SK-N-SH (cell line): ENCODE measurements around the gene PRKCA. TPM values are rescaled to one million over a fixed set of nuclear protein-coding genes. Genes with fewer than 3 reads are reported as not detected.
A peak's percentile ranks its signal among the peaks of the same experiment; 100 is the strongest.

Experiments used
- CTCF ChIA-PET: fragments of 300-600, 350-600 bp; formaldehyde crosslinking; extraction: SDS; loops from one replicate; lab custom pipeline; 2021; lab: Yijun Ruan, JAX
- POLR2A ChIA-PET: fragments of 350-600 bp; sonication (Branson Sonifier 250); formaldehyde crosslinking; extraction: SDS; loops from one replicate; lab custom pipeline; 2020; ENCODE audit warnings: antibody characterized with exemption, inconsistent platforms; lab: Yijun Ruan, JAX
- DNase-seq: peaks from one replicate; pipeline ENCODE4 v3.0.0; 2012
- H2AFZ ChIP-seq: fragments of 200-600 bp; sonication (generic); 2 replicates; pipeline ENCODE4 v1.8.1; 2016; ENCODE audit warnings: antibody characterized with exemption, mild to moderate bottlenecking, low read depth
- H3F3A ChIP-seq: fragments of 200-600 bp; sonication (generic); replicated peaks from 2 replicates; pipeline ENCODE3; 2016; ENCODE audit warnings: antibody characterized with exemption, mild to moderate bottlenecking; ENCODE audit not compliant: insufficient read depth
- H3K27ac ChIP-seq, 2 experiments: fragments of 200-500 bp in 1 of 2; fragments of 200-600 bp in 1 of 2; sonication (Bioruptor generic) in 1 of 2; sonication (generic), shearing (Covaris generic) in 1 of 2; 2 replicates each; pipeline versions ENCODE4 v1.5.1 to v1.6.1; 2014 to 2016; ENCODE audit warnings: low read depth in 2 of 2, inconsistent platforms in 1 of 2, low read length in 1 of 2, mild to moderate bottlenecking in 1 of 2, mixed read lengths in 1 of 2
- H3K27me3 ChIP-seq: fragments of 200-600 bp; sonication (generic), shearing (Covaris generic); 2 replicates; pipeline ENCODE4 v1.6.1; 2016; ENCODE audit warnings: mixed run types; ENCODE audit not compliant: insufficient read depth
- H3K36me3 ChIP-seq, 2 experiments: fragments of 200-500 bp in 1 of 2; fragments of 200-600 bp in 1 of 2; sonication (Bioruptor generic) in 1 of 2; sonication (generic) in 1 of 2; replicated peaks in 1 of 2; 2 replicates each; pipeline versions ENCODE3 to v1.5.1; 2014 to 2016; ENCODE audit warnings: low read length in 1 of 2, mild to moderate bottlenecking in 1 of 2; ENCODE audit not compliant: insufficient read depth in 2 of 2, control insufficient read depth in 1 of 2
- H3K4me1 ChIP-seq, 2 experiments: fragments of 200-500 bp in 1 of 2; fragments of 200-600 bp in 1 of 2; sonication (Bioruptor generic) in 1 of 2; sonication (generic), shearing (Covaris generic) in 1 of 2; 2 replicates each; pipeline versions ENCODE4 v1.5.1 to v1.6.1; 2014 to 2016; ENCODE audit warnings: low read depth in 1 of 2, low read length in 1 of 2, mixed run types in 1 of 2; ENCODE audit not compliant: insufficient read depth in 2 of 2, control insufficient read depth in 1 of 2
- H3K4me2 ChIP-seq: fragments of 200-600 bp; sonication (generic), shearing (Covaris generic); 2 replicates; pipeline ENCODE4 v1.6.1; 2017; ENCODE audit warnings: mixed run types
- H3K4me3 ChIP-seq, 2 experiments: fragments of 200-500 bp in 1 of 2; fragments of 200-600 bp in 1 of 2; sonication (Bioruptor generic) in 1 of 2; sonication (generic), shearing (Covaris generic) in 1 of 2; 2 replicates each; pipeline versions ENCODE4 v1.5.1 to v1.8.1; 2014 to 2016; ENCODE audit warnings: low read depth in 2 of 2, inconsistent platforms in 1 of 2, low read length in 1 of 2, mild to moderate bottlenecking in 1 of 2, mixed read lengths in 1 of 2, moderate library complexity in 1 of 2
- H3K79me2 ChIP-seq: fragments of 200-600 bp; sonication (generic); 2 replicates; pipeline ENCODE4 v1.8.1; 2017; ENCODE audit warnings: mild to moderate bottlenecking; ENCODE audit not compliant: insufficient read depth
- H3K9ac ChIP-seq: fragments of 200-600 bp; sonication (generic); 2 replicates; pipeline ENCODE4 v1.6.1; 2017; ENCODE audit warnings: mixed run types
- H3K9me2 ChIP-seq: fragments of 200-600 bp; sonication (generic); 2 replicates; pipeline ENCODE4 v1.6.1; 2017; ENCODE audit warnings: mixed run types
- H3K9me3 ChIP-seq: fragments of 200-600 bp; sonication (generic); 2 replicates; pipeline ENCODE4 v1.6.1; 2017; ENCODE audit warnings: mixed run types, mild to moderate bottlenecking, moderate library complexity
- H4K20me1 ChIP-seq: fragments of 200-600 bp; sonication (generic); 2 replicates; pipeline ENCODE4 v1.6.1; 2017; ENCODE audit warnings: mild to moderate bottlenecking, mixed run types; ENCODE audit not compliant: insufficient read depth
- EP300 ChIP-seq, 2 experiments: IDR thresholded peaks; 2 replicates each; pipeline versions ENCODE4 v1.4.0 to v1.6.1; 2012; ENCODE audit warnings: borderline replicate concordance in 1 of 2, low read depth in 1 of 2, low read length in 1 of 2
- FOXJ3 ChIP-seq: sonication (generic); formaldehyde crosslinking; IDR thresholded peaks from 2 replicates; pipeline ENCODE4 v1.5.1; 2020; ENCODE audit warnings: mild to moderate bottlenecking, missing genetic modification reagents
- FOXM1 ChIP-seq: IDR thresholded peaks from 2 replicates; pipeline ENCODE4 v1.4.0; 2012; ENCODE audit warnings: low read depth, mild to moderate bottlenecking
- GABPA ChIP-seq: IDR thresholded peaks from 2 replicates; pipeline ENCODE4 v1.4.0; 2012; ENCODE audit warnings: low read depth, mild to moderate bottlenecking
- GATA2 ChIP-seq: sonication (generic); formaldehyde crosslinking; IDR thresholded peaks from 2 replicates; pipeline ENCODE4 v1.5.0; 2020; ENCODE audit warnings: mild to moderate bottlenecking, missing genetic modification reagents
- JUND ChIP-seq: IDR thresholded peaks from 2 replicates; pipeline ENCODE4 v1.4.0; 2012
- MEF2A ChIP-seq: IDR thresholded peaks from 2 replicates; pipeline ENCODE4 v1.4.0; 2012; ENCODE audit warnings: low read depth, borderline replicate concordance
- MXI1 ChIP-seq: IDR thresholded peaks from 2 replicates; pipeline ENCODE4 v1.6.1; 2012; ENCODE audit warnings: mild to moderate bottlenecking, low read depth, low read length, improper control_type of control experiment
- POLR2AphosphoS5 ChIP-seq: IDR thresholded peaks from 2 replicates; pipeline ENCODE4 v1.6.1; 2012; ENCODE audit warnings: low read depth, low read length
- RXRA ChIP-seq: IDR thresholded peaks from 2 replicates; pipeline ENCODE4 v1.4.0; 2012; ENCODE audit warnings: low read depth, mild to moderate bottlenecking, borderline replicate concordance
- SIN3A ChIP-seq: IDR thresholded peaks from 2 replicates; pipeline ENCODE4 v1.6.1; 2012; ENCODE audit warnings: low read depth, mild to moderate bottlenecking, low read length, moderate library complexity, borderline replicate concordance
- SMC3 ChIP-seq: IDR thresholded peaks from 2 replicates; pipeline ENCODE4 v1.6.1; 2012; ENCODE audit warnings: low read depth, low read length, improper control_type of control experiment
- TAF1 ChIP-seq: IDR thresholded peaks from 2 replicates; pipeline ENCODE4 v1.6.1; 2012; ENCODE audit warnings: low read depth, mild to moderate bottlenecking, low read length, moderate library complexity, borderline replicate concordance
- TCF12 ChIP-seq: IDR thresholded peaks from 2 replicates; pipeline ENCODE4 v1.4.0; 2012
- WGBS: methylation state at CpG from one replicate; pipeline ENCODE4 v1.1.6; 2017; ENCODE audit warnings: low lambda C conversion rate; 5-methylcytosine and 5-hydroxymethylcytosine counted together
- polyA plus RNA-seq, 3 experiments: library from polyadenylated mRNA; depleted of rRNA; stranded (reverse); fragments of >200 nt; gene quantifications; 2 replicates each; pipeline ENCODE4 v1.2.3, GENCODE V29; 2012
- TF ChIP-seq, protein P1 (sequence below): IDR thresholded peaks from 2 replicates; pipeline ENCODE4 v1.4.0; 2012; ENCODE audit warnings: low read depth, borderline replicate concordance
- TF ChIP-seq, protein P2 (sequence below): fragments of 150-350 bp; IDR thresholded peaks from 2 replicates; pipeline ENCODE4 v1.6.1; 2016; ENCODE audit warnings: mild to moderate bottlenecking, low read depth, low read length

PRKCA gene
- polyA plus RNA-seq, 1 of the 3 experiments (the other 2 are of a cell fraction): 108 TPM

DNA sequence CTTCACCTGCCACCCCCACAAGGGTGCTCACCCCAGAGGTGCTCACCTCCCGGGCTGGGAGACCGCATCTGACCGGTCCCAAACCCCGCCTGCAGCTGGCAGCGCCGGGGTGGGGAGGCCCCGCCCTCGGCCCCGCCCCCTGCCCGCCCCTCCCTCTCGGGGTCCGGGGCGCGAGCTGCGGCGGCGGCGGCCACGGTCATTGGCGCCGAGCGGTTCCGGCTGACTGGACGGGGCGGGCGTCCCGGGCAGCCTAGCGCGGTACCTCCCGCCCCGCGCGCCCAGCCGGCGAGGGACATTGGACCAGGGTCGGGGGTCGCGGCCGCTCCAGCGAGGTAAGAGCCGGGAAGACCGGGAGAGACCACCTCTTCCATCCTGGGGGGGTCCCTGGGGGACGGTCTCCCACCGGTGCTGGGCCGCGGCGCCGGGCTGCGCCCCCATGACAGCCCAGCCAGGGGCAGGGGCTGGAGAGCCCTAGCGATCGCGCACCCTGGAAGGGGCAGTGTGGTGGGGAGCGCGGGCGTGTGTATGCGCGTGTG lies 532.6 kb downstream of the PRKCA start, which contains the start of gene CACNG5:
TSS of gene CACNG5 (plus strand) at position 199 of the 536 bp plus-strand sequence. CDS start 42,216 bp downstream, outside the sequence.
- no peaks in the 10 kb centered on the region for H3F3A ChIP-seq
- peaks cover 4 to 22% of the 10 kb centered on the region in 2 experiments; a peak in 2 of 4 replicates for H3K4me1 ChIP-seq
- H2AFZ ChIP-seq: no peak within 1 kb of the TSS
- no peaks in the 10 kb centered on the region for H4K20me1 ChIP-seq
- H3K9me2 ChIP-seq: no peaks in the 10 kb centered on the region
- no peaks in the 10 kb centered on the region for H3K9me3 ChIP-seq
- H3K79me2 ChIP-seq: no peaks in the 10 kb centered on the region
- no peak within 1 kb of the TSS for H3K27ac ChIP-seq
- no peaks in the 10 kb centered on the region for H3K36me3 ChIP-seq
- ChIA-PET POLR2A (interaction anchor here (0.9 kb wide), 1 partner anchor 131 kb away, joined by 3 read pairs; no protein-coding TSS in a partner anchor), CTCF (interaction anchor here (0.6 to 1.3 kb wide), 7 partner anchors 9 to 323 kb away, joined by 3 to 6 read pairs (median 3); no protein-coding TSS in a partner anchor)
- peak within 1 kb of the TSS; percentile 64 for H3K4me2 ChIP-seq
- peaks cover 52% of the 10 kb centered on the region for H3K27me3 ChIP-seq
- TF ChIP-seq MXI1 (no peak), TCF12 (no peak), FOXM1 (no peak), POLR2AphosphoS5 (no peak)
- TF ChIP-seq, protein P1, sequence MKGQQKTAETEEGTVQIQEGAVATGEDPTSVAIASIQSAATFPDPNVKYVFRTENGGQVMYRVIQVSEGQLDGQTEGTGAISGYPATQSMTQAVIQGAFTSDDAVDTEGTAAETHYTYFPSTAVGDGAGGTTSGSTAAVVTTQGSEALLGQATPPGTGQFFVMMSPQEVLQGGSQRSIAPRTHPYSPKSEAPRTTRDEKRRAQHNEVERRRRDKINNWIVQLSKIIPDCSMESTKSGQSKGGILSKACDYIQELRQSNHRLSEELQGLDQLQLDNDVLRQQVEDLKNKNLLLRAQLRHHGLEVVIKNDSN: no peak
- DNase-seq: peak; percentile 100
- H3K4me3 ChIP-seq: peak within 1 kb of the TSS in 1 of 2 experiments; percentile 44; a peak in 2 of 4 replicates
- no peak within 1 kb of the TSS for H3K9ac ChIP-seq
- 3% methylated on average over 27 of the region's 57 CpGs for WGBS

DNA sequence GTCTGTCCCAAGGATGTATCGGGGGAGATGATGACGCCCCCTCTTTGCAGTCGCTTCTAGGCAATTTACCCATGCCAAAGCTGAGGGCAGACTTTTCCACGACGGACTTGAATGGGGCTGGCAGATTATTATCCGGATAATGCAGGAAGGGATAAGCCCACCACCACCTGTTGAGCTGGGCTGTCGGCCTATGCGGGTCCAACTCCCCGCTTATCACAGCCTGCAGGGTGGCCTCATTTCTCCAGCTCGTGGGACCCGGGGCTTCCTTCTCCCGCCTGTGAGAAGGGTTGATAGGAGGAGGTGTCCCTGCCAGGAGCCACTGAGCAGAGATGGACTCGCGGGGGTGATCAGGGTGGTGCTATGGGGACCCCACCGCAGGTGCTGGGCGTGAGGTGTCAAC lies 533.1 kb downstream of the PRKCA start:
- CTCF ChIA-PET: interaction anchor here (1.2 to 2.6 kb wide), 4 partner anchors 8 to 323 kb away, joined by 3 to 20 read pairs (median 4); no protein-coding TSS in a partner anchor
- H3K36me3 ChIP-seq: no peaks in the 10 kb centered on the region
- peak overlapping the region; percentile 64; the same call in 1 of the 2 replicates for H3K4me2 ChIP-seq
- peak; percentile 54 for DNase-seq
- POLR2A ChIA-PET: interaction anchor here (0.9 kb wide), 1 partner anchor 131 kb away, joined by 3 read pairs; no protein-coding TSS in a partner anchor
- no peaks in the 10 kb centered on the region for H4K20me1 ChIP-seq
- no peak overlapping the region for H2AFZ ChIP-seq
- no peaks in the 10 kb centered on the region for H3K79me2 ChIP-seq
- H3K9me3 ChIP-seq: no peaks in the 10 kb centered on the region
- peaks cover 55% of the 10 kb centered on the region for H3K27me3 ChIP-seq
- TF ChIP-seq GATA2 (CRISPR knock-in tag): no peak
- no peak for TF ChIP-seq TCF12
- no peak for TF ChIP-seq FOXJ3 (CRISPR knock-in tag)
- TF ChIP-seq SIN3A: no peak
- TF ChIP-seq, protein P2, sequence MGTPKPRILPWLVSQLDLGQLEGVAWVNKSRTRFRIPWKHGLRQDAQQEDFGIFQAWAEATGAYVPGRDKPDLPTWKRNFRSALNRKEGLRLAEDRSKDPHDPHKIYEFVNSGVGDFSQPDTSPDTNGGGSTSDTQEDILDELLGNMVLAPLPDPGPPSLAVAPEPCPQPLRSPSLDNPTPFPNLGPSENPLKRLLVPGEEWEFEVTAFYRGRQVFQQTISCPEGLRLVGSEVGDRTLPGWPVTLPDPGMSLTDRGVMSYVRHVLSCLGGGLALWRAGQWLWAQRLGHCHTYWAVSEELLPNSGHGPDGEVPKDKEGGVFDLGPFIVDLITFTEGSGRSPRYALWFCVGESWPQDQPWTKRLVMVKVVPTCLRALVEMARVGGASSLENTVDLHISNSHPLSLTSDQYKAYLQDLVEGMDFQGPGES: no peak
- TF ChIP-seq EP300 (IDR thresholded peaks at IDR 0.05; ENCODE audit: borderline replicate concordance in 1 of 2, low read depth in 1 of 2, low read length in 1 of 2): no peak
- no peak for TF ChIP-seq GABPA
- TF ChIP-seq FOXM1: no peak
- no peak for TF ChIP-seq TAF1
- TF ChIP-seq SMC3: no peak
- TF ChIP-seq MEF2A: no peak
- no peak for TF ChIP-seq RXRA
- no peak for TF ChIP-seq JUND
- H3F3A ChIP-seq: no peaks in the 10 kb centered on the region
- no peak overlapping the region for H3K9ac ChIP-seq
- peaks cover 4 to 22% of the 10 kb centered on the region in 2 experiments; a peak in 2 of 4 replicates for H3K4me1 ChIP-seq
- no peaks in the 10 kb centered on the region for H3K9me2 ChIP-seq
- H3K27ac ChIP-seq: no peak overlapping the region
- H3K4me3 ChIP-seq: peak overlapping the region in 1 of 2 experiments; percentile 44; a peak in 2 of 4 replicates
- WGBS: 48% methylated on average over 15 of the region's 16 CpGs
